Esophagus (tissue), 2 donors: ENCODE data around the gene CFHR3. TPM values are rescaled to one million over a fixed set of nuclear protein-coding genes. Genes with fewer than 3 reads are reported as not detected.
"Not testable (repeated sequence)": the region's sequence is repeated elsewhere in the genome, so short reads cannot be mapped to it uniquely, and the experiment has no call there.

Experiments used
- H3K27ac ChIP-seq, 2 donors: one replicate each; pipeline ENCODE4 v1.5.1; 2013; ENCODE audit warnings: low read depth in 2 of 2, mild to moderate bottlenecking in 2 of 2, inconsistent platforms in 1 of 2, low read length in 1 of 2, moderate library complexity in 1 of 2
- H3K27me3 ChIP-seq, 2 donors: one replicate each; pipeline ENCODE4 v1.6.1; 2013; ENCODE audit warnings: low read length in 2 of 2, control low read depth in 1 of 2, mild to moderate bottlenecking in 1 of 2; ENCODE audit not compliant: insufficient read depth in 2 of 2, control insufficient read depth in 1 of 2
- H3K36me3 ChIP-seq, 2 donors: one replicate each; pipeline ENCODE4 v1.6.1; 2013; ENCODE audit warnings: low read length in 1 of 2; ENCODE audit not compliant: control insufficient read depth in 2 of 2, insufficient read depth in 2 of 2
- H3K4me1 ChIP-seq, 2 donors: one replicate each; pipeline ENCODE4 v1.6.1; 2013; ENCODE audit warnings: low read length in 1 of 2; ENCODE audit not compliant: control insufficient read depth in 2 of 2, insufficient read depth in 2 of 2
- H3K4me3 ChIP-seq, 2 donors: one replicate each; pipeline ENCODE4 v1.5.1; 2013; ENCODE audit warnings: low read length in 2 of 2, mild to moderate bottlenecking in 2 of 2, low read depth in 1 of 2, moderate library complexity in 1 of 2
- H3K9me3 ChIP-seq, 2 donors: one replicate each; pipeline ENCODE4 v1.6.1; 2013; ENCODE audit warnings: mild to moderate bottlenecking in 2 of 2, low read depth in 1 of 2, low read length in 1 of 2, moderate library complexity in 1 of 2; ENCODE audit not compliant: control insufficient read depth in 2 of 2, insufficient read depth in 1 of 2
- WGBS, 2 donors: extraction: QIAGEN DNeasy Blood & Tissue Kit; methylation state at CpG; one replicate each; pipeline ENCODE4 v1.1.7; 2013; 5-methylcytosine and 5-hydroxymethylcytosine counted together
- polyA plus RNA-seq, 2 donors: library from polyadenylated mRNA; stranded (reverse); fragments of 200-250 nt; gene quantifications; one replicate each; pipeline ENCODE4 v1.2.3, GENCODE V29; 2013
- donor health status: healthy with polysubstance abuse.
- donor health status: Bipolar disorder and iron deficiency.

Gene CFHR3
- under 1 TPM in 1 of 2 donors, not detected in 1; 0.02 TPM for polyA plus RNA-seq

- Histone ChIP-seq H3K4me3 (no peak within 1 kb of the TSS), H3K4me1 (no peaks in the 10 kb centered on the region), H3K27me3 (no peaks in the 10 kb centered on the region), H3K9me3 (no peaks in the 10 kb centered on the region), H3K27ac (no peak within 1 kb of the TSS), H3K36me3 (no peaks in the 10 kb centered on the region)
Observed at GRCh38 chr1:196774603-196775002, at the start of gene CFHR3. Gene CFHR3, plus strand, starts transcription at chr1:196774840. Its CDS starts 47 bp downstream, at chr1:196774887.

DNA sequence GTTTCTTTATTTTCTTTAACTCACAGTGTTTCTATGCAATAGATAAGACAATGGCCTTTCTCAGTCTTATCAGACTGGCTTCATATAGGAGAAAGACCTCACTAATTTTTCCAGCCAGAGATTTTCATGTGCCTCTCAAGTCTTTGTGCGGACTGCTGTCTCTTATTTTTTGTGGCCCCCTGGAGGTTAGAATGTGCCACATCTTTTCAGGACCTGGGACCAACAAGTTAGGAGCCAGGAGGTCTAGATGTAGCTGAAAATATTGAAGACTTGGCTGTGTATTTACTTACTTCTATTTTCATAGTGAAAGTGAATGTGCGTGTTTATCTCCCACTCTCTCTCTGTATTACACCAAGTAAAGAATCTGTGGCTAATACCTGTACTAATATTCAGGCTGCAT is 42.1 kb upstream of the CFHR3 start:
- H3K4me3 ChIP-seq = no peak overlapping the region
- no peaks in the 10 kb centered on the region for H3K36me3 ChIP-seq
- no peaks in the 10 kb centered on the region for H3K9me3 ChIP-seq
- no peak overlapping the region for H3K27ac ChIP-seq
- no peaks in the 10 kb centered on the region for H3K27me3 ChIP-seq
- WGBS, 2 donors = 88 to 95% methylated on average over 2 of the region's 2 CpGs
- no peaks in the 10 kb centered on the region for H3K4me1 ChIP-seq

GRCh38 chr1:196733091-196733970 is 41.3 kb upstream of the CFHR3 start:
- Histone ChIP-seq H3K27ac (no peak overlapping the region), H3K9me3 (no peaks in the 10 kb centered on the region), H3K4me1 (no peaks in the 10 kb centered on the region), H3K36me3 (no peaks in the 10 kb centered on the region), H3K27me3 (no peaks in the 10 kb centered on the region), H3K4me3 (no peak overlapping the region)
- WGBS, 2 donors = 78 to 80% methylated on average over 11 of the region's 11 CpGs

DNA sequence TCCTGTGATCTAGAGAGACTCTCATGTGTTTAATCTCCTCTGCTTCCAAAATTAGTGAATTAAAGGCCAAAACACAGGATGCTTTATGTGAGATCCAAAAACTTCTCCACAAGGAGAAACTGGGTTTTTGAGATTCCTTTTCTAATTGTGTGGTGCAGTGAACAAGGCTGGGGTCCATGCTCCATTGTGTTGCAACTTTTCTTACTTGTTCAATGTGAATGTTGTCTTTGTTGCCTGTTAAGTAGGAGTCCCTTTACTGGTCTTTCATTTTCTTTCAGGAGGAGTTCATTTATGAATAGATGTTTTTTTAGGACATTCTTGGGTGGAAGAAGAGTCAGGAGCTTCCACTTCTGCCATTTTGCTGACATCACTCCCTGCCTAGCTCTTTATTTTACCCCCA is 40.6 kb upstream of the CFHR3 start:
- no peaks in the 10 kb centered on the region for H3K27me3 ChIP-seq
- no peaks in the 10 kb centered on the region for H3K4me1 ChIP-seq
- no peaks in the 10 kb centered on the region for H3K36me3 ChIP-seq
- H3K9me3 ChIP-seq = no peaks in the 10 kb centered on the region
- H3K27ac ChIP-seq = no peak overlapping the region
- H3K4me3 ChIP-seq = no peak overlapping the region

DNA sequence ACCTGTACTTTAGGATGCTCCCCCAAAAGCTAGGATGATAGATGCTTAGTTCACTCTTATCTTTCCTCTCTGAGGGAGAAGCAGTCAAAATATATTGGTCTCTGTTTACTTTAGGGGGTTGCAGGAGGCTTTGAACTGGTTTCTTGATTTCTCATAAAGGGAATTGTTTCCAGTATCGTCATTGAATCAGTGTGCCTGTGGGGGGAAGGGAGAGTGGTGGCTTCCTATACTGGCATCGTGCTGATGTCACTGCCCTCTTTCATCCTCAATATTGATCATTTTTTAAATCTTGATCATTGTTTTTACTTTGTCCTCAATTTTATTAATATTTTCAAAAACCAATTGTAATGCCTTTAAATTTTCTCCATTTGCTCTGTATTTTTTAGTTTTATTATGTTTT is 40.2 kb upstream of the CFHR3 start:
- H3K4me1 ChIP-seq = no peaks in the 10 kb centered on the region
- no peaks in the 10 kb centered on the region for H3K36me3 ChIP-seq
- no peak overlapping the region for H3K4me3 ChIP-seq
- WGBS, 2 donors = 64 to 83% methylated on average over 2 of the region's 2 CpGs
- H3K27ac ChIP-seq = no peak overlapping the region
- H3K27me3 ChIP-seq = no peaks in the 10 kb centered on the region
- H3K9me3 ChIP-seq = no peaks in the 10 kb centered on the region

DNA sequence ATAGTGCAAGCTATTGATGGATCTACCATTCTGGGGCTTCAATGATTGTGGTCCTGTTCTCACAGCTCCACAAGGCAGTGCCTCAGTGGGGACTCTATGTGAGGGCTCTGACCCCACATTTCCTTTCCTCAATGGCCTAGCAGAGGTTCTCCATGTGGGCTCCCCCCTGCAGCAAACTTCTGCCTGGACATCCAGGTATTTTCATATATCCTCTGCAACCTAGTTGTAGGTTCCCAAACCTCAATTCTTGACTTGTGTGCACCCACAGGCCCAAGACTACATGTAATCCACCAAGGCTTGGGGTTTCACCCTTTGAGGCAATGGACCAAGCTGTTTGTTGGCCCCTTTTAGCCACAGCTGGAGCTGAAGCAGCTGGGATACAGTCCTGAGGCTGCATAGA is 35.9 kb upstream of the CFHR3 start:
- H3K9me3 ChIP-seq = no peaks in the 10 kb centered on the region
- no peak overlapping the region for H3K27ac ChIP-seq
- H3K27me3 ChIP-seq = no peaks in the 10 kb centered on the region
- H3K4me1 ChIP-seq = no peaks in the 10 kb centered on the region
- H3K36me3 ChIP-seq = no peaks in the 10 kb centered on the region
- H3K4me3 ChIP-seq = no peak overlapping the region

DNA sequence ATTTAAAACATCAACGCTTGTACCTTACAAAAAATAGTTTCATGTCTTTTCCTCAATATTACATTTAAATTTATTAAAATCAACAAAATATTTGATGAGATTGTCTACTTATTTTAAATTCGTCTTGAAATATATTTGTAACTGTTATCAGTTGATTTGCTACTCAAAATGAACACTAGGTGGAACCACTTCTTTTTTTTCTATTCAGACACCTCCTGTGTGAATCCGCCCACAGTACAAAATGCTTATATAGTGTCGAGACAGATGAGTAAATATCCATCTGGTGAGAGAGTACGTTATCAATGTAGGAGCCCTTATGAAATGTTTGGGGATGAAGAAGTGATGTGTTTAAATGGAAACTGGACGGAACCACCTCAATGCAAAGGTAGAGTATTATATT is 31.4 kb upstream of the CFHR3 start:
- 41 to 59% methylated on average over 6 of the region's 6 CpGs for WGBS, 2 donors
- H3K9me3 ChIP-seq, H3K27ac ChIP-seq, H3K27me3 ChIP-seq, H3K4me3 ChIP-seq, H3K36me3 ChIP-seq, H3K4me1 ChIP-seq: not testable (repeated sequence)

- WGBS, 2 donors = 73% methylated on average over 4 of the region's 4 CpGs
- not testable (repeated sequence) for H3K9me3 ChIP-seq, H3K4me1 ChIP-seq, H3K36me3 ChIP-seq, H3K27me3 ChIP-seq, H3K27ac ChIP-seq, H3K4me3 ChIP-seq
Observed at GRCh38 chr1:196765019-196765740, 9.5 kb upstream of the CFHR3 start.

- H3K4me1 ChIP-seq, H3K27me3 ChIP-seq, H3K9me3 ChIP-seq, H3K36me3 ChIP-seq, H3K4me3 ChIP-seq, H3K27ac ChIP-seq: not testable (repeated sequence)
- WGBS, 2 donors = 91 to 92% methylated on average over 4 of the region's 4 CpGs
Observed at GRCh38 chr1:196769823-196770222, 4.8 kb upstream of the CFHR3 start.

- no peak overlapping the region for H3K27ac ChIP-seq
- no peak overlapping the region for H3K4me3 ChIP-seq
- 95 to 100% methylated on average over 1 of the region's 1 CpG for WGBS, 2 donors
- no peaks in the 10 kb centered on the region for H3K4me1 ChIP-seq
- no peaks in the 10 kb centered on the region for H3K27me3 ChIP-seq
- H3K36me3 ChIP-seq = no peaks in the 10 kb centered on the region
- no peaks in the 10 kb centered on the region for H3K9me3 ChIP-seq
Observed at GRCh38 chr1:196773713-196774112, 927 bp upstream of the CFHR3 start.
